Measurements from ENCODE around the gene RAB27A.
"Not testable (repeated sequence)": the region's sequence is repeated elsewhere in the genome, so short reads cannot be mapped to it uniquely, and the experiment has no call there.

Gene RAB27A

DNA sequence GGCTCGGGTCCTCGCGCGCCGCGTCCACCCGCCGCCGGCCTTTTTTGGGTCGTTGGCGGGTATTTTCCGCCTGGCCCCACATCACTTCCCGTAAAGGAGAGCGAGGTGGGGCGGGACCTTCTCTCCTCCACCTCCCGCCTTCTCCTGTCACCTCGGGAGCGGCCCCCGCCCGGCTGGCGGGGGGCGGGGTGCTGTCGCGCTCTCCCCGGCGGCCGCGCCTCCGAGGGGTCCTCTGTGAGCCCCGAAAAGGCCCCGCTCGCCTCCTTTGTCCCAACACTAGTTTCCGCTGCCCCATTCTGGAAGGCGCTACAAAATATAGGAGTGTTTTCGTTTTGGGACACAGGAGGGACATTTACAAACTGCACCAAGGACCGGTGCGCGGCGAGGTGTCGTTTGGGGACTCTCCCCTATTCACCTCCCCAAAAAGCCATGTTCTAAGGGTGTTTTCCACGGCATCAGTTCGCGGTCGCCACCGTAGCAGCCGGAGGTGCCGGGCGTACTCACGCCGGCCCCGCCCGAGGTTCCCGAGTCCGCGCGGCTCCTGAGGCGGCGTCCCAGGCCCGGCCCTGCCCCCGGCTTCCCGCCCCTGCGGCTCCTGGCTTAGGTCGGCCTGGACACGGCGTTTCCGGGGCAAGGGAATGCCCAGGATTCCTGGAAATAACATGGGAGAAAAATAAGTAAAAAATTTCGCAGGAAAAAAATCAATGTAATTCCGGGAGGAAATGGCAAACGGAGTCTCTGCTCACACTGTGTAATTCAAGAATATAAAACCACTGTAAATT lies at the start of gene RAB27A:
RAB27A (minus strand) TSS at position 68 of the 782 bp plus-strand sequence. CDS start 54,879 bp downstream, outside the sequence.
- peak; percentile 84 for DNase-seq

DNA sequence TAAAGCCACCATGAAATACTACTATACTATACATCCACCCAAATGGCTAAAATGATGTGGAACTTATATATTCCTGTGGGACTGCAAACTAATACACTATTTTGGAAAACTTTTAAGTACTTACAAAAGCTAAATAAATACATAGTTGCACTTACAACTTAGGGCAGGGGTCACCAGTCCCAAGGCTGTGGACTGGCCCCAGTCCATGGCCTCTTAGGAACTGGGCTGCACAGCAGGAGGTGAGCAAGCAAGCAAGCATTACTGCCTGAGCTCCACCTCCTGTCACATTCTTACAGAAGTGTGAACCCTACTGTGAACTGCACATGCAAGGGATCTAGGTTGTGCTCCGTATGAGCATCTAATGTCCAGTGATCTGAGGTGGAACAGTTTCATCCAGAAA lies 47.5 kb upstream of the RAB27A start:
- DNase-seq: no peak

DNA sequence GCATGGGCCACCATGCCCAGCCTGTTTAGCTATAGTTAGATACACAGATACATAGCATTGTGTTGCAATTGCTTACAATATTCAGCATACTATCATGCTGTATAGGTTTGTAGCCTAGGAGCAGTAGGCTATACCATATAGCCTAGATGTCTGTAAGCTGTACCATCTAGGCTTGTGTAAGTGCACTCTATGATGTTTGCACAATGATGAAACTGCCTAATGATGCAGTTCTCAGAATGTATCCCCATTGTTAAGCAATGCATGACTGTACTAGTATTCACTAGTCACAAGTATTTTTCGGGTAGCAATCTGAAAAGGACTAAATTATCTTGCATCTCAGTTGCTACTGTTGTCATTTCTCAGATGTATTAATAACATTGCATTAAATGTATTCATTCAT lies 45.4 kb upstream of the RAB27A start:
- DNase-seq: no peak

DNA sequence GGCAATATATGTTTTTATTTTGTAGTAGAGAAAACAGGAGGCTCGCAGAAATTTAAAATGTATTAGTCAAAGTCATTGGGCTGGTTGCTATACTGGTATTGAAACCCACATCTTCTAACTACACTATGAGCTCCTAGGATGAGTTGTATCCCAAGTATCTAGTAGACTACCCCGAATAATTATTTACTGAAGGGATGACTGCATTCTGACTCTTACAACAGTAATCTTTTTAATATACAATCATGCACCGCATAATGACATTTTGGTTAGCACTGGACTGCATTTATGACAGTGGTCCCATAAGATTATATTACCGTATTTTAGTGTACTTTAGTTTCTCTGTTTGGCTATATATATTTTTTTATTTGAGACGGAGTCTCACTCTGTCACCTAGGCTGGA lies 44.8 kb upstream of the RAB27A start:
- no peak for DNase-seq

DNA sequence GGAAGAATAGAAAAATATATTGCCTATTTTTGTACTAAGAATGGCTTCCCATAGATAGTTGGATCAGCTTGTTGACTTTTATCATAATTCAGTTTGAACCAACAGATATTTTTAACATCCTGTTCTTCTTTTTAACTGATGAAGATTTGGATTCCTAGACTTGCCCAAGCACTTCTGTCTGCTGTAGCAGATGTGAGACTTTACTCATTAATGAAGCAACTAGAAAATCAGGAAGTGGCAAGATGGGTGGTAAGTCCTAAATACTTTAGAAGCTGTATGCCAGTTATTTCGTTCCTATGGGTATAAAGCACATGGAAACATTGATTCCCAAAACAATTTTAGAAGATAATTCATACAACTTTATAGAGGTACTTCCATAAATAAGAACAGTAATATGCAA lies 37.8 kb upstream of the RAB27A start:
- DNase-seq: no peak

DNA sequence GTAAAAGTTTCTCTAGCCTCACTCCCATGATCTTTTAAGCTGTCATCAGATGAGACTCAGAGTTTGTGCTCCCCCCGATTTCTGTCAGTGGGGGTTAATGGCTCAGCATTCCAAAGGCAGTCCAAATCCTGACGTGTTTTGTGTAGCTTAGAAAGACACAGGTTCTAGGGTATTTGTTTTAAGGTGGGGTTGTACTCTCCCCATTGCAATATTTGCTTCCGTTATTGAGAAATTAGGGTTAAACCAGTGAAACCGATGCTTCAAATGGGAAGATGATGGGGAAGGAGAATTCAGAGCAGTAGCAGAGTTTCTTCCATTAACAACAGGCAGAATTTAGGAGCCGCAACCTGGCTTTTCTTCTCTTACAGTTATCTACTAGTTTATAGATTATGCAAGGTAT lies 32.9 kb upstream of the RAB27A start:
- no peak for DNase-seq

DNA sequence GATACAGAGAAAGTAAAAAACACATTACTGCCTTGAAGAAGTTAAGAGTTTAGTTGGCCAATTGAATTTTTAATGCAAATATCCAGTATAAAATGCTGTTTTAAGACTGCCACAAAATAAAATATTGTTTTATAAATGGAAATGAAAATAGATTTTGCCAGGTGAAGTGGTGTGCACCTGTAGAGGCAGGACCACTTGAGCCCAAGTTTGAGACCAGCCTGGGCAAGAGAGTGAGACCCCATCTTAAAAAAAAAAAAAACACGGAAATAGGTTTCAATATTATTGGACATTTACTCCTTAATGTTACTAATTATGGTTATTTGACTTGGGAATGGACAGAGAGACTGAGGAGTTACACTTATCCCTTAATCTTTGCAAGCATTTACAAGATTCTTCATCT lies 31.4 kb upstream of the RAB27A start:
- no peak for DNase-seq

DNA sequence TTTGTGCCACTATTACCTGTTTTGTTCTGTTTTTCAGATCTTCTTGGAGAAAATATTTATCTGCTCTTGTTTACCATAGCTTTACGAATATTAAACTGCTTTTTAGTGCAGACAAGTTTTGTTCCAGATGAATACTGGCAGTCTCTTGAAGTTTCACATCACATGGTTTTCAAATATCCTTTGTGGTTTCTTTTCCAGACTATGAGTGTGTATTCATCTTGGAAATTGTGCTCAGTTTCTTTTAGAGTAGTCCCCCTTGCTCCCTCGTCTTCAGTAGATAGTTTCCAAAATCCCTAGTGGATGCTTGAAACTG lies 30.6 kb upstream of the RAB27A start:
- no peak for DNase-seq

DNA sequence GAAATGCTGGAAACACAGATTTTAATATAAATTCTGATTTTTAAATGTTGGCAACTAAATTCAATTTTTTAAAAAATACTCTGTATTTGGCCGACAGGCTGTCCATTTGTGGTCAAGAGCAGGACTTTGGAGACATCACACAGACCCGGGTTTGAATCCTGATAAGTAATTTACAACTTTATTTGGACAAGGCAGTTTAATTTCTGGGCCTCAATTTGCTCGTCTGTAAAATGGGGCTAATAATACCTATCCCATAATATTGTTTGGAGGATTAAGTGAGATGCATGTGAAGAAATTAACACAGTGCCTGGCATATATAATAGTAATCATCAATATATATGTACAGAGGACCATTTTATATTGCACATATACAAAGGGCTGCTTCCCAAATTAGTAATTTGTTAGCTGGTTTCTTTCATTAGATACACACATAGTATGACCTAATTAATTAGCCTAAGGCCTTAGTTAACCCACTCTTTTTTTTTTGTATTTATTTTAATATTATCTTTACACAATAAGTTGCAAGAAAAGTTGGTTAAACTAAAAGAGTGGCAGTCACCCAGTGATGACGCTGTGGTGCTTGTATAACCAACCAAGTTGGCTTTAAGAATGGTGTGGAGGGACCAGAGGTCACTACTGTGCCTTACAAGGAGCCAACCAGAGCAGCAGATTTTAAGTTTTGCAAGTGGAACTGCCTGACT lies 30.1 kb upstream of the RAB27A start:
- DNase-seq: no peak

DNA sequence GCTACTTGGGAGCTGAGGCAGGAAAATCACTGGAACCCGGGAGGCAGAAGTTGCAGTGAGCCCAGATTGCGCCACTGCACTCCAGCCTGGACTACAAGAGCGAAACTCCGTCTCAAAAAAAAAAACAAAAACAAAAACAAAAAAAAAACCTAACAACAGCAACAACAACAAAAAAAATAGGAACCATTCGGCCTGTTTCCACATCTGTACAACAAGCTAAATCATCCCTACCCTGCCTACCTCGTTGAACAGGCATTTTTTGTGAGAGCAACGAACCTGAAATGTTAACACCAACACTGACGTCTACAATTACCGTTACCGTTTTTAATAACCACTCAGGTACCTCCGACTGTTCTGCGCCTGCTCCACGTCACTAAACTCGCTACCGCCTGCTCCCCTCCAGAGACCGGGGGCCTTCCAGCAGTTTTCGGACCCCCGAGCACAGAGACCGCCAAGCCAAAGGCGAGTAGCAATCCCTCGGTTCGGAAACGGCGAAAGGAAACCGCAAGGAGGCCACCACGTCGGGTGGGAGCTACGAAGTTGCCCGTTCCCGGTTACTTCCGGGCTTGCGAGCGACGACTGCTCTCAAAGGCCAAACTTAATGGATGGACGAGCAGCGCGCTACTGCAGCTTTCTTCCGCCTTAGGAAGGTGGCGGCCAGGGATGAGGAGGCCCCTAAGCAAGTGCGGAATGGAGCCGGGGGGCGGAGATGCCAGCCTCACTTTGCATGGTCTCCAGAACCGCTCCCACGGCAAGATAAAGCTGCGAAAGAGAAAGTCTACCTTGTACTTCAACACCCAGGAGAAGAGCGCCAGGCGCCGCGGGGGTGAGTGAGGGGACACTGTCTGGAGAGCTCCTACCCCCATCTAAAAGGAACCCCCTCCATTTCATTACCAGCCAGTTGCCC lies 29.2 kb upstream of the RAB27A start, which contains the start of the genes PIGB and PIGBOS1:
PIGB (plus strand) TSS at position 635 of the 907 bp plus-strand sequence; CDS start at position 664, 29 bp downstream.
PIGBOS1 (minus strand) TSS at position 536 of the 907 bp plus-strand sequence. CDS start 1,331 bp downstream, outside the sequence.
- DNase-seq: peak; percentile 79

DNA sequence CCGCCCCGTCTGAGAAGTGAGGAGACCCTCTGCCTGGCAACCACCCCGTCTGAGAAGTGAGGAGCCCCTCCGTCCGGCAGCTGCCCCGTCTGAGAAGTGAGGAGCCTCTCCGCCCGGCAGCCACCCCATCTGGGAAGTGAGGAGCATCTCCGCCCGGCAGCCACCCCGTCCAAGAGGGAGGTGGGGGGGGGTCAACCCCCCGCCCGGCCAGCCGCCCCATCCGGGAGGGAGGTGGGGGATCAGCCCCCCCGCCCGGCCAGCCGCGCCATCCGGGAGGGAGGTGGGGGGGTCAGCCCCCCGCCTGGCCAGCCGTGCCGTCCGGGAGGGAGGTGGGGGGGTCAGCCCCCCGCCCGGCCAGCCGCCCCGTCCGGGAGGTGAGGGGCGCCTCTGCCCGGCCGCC lies 13.2 kb upstream of the RAB27A start:
- not testable (repeated sequence) for DNase-seq

DNA sequence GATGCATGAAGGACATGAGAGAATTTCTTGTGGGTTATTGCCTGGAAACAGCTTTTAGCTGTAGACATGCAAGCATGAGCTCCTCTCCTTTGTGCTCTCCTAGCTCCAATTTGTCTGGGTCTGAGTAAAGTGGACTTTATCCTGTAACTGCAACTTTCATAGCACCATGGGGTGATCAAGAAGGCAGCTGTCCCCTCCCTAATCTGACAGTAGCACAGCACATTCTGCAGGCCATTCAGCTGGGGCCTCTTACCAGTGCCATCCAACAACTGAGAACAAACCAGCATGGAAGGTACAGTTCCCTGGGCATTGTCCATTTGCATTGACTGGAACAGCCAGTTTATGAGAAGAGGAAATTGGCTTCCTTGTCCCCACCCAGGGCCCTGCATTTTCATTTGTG lies 7.7 kb upstream of the RAB27A start:
- DNase-seq: no peak

DNA sequence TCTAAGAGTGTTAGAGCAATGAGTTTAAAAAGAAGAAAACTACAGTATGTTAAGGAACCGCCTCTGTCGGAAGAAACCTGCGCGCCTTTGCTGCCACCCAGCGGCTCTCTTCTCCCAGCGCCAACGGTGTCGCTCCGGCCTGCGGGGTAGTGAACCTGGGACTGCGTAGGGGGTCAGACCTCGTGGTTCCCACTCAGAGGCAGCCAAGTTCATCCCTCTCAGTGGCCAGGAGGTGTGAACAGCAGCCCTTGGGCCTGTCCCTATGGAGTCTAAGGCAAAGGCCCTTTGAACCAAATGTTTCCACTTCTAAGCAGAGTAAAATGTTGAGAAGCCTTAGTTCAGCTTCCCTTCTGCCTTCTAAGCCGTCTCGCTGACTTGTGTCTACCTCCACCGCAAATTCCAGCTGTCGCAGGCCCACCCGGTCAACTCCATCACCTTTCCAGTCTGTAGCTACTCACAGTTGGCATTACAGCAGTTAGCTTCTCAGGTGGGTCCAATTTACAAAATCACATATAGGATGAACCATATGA lies 980 bp upstream of the RAB27A start:
- peak; percentile 89 for DNase-seq

DNA sequence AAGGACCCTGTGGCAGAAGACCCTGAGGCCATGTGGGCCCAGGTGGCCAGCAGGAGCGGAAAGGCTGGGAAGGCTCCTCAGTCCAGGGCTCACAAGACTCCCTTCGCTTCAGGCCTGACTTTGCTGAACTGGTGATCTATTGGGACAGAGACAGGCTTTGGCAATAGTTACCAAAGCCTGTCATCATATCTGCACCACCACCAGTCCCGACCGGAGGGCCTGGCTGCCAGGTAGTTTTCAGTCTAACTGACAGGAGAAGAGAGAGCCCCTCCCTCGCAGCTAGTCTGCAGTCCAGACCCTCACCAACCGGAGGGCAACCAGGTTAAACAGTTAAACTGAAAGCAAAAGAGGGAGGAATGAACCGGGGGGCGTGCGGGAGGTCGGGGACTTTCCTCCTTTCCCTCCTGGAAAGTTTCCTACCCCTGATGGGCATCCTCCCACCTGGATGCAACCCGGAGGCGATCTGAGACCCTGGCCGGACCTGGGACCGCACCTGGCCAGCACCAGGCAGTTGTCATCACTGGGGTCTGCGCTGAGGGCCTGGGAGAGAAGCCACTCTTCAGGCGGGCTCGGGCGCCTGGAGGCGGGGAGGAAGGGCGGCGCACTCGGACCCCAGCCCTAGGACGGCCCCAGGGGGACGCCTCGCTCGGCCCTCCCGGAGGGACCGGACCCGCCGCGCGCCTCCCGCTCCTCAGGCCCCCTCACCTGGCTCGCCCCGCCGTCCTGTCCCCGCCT lies 435 bp downstream of the RAB27A start:
- peak; percentile 46 for DNase-seq

DNA sequence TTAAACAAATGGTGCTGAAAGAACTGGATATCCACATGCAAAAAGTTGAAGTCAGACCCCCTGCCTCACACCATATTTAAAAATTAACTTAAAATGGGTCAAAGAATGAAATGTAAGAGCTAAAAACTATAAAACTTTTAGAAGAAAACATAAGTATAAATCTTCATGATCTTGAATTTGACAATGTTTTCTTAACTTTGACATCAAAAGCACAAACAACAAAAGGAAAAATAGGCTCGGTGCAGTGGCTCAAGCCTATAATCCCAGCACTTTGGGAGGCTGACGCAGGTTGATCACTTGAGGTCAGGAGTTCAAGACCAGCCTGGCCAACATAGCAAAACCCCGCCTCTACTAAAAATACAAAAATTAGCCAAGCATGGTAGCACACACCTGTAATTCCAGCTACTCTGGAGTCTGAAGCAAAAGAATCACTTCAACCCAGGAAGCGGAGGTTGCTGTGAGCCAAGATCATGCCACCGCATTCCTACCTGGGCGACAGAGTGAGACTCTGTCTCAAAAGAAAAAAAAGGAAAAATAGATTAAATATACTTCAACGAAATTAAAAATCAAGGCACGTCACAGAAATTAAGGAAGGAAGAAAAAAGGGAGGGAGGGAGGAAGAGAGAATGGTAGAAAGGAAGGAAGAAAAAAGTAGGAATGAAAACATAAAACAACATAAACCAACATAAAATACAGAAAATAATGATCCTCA lies 1.5 kb downstream of the RAB27A start:
- DNase-seq: no peak

DNA sequence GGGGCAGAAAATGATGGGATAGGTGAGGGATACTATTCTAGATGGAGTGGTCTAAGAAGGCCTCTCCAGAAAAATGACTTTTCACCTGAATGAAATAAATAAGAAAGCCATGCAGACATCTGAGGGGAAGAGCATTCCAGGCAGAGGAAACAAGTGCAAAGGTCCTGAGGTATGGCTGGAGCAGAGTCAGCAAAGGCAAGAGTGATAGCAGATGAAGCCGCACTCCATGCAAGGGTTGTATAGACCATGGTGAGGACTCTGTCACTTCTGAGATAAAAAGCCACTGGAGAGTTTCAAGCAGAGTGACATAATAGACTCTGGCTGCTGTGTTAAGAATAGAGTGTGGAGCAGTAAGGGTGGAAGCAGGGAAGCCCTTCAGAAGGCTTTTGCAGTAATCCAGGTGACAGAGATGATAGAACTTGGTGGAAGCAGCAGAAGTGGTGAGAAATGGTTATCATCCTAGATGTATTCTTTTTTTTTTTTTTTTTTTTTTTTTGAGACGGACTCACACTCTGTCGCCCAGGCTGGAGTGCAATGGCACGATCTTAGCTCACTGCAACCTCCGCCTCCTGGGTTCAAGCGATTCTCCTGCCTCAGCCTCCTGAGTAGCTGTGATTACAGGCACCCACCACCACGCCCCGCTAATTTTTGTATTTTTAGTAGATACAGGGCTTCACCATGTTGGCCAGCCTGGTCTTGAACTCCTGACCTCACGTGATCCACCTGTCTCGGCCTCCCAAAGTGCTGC lies 3.0 kb downstream of the RAB27A start:
- DNase-seq: not testable (repeated sequence)

DNA sequence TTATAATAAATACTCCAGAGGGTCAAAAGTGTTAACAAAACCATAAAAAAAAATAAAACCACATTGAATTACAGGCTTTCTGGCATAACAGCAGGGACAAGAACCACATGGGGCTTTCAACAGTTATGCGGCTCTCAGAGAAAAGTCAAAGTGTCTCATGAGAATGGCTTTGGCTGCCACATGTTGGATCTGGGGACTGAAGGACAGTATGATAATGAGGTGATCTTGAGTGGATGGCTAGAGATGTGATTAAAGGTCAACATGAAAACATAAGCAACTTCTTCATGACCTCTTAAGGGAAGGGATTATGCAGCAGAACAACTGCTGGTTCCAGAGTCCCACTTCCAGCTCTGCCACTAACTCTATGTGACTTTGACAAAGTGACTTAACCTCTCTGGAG lies 5.2 kb downstream of the RAB27A start:
- no peak for DNase-seq

DNA sequence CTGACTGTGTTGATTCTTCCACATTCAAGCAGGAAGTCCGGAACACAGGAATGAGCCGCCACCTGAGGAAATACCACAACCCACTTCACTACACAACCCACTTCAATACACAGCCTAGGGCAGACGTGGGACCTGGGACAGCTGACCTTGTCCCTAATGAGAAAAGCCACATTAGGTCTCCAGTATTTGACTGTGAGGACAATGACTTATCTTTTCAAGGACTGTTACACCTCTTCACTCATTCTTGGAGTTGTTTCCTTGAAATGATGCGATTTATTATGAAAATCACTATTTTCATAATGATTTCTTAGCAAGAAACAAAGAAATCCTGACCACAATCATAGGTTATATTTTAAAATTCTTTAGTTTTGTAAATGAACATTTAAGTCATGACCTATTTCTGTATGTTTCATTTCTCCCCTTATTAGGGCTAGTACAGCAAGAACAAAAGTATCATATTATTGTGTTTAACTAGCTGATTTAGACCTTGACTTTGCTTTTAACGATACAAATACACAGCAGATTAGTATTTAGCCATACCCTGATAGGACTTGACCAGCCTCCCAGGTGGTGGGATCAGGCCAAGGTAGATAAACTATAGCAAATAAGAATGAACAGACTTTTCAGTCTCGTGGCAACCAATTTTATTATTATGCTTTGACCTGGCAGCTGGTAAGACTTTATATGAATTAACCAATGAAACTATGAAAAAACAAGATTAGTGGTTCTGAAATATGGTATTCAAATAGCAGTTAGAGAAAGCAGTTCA lies 6.0 kb downstream of the RAB27A start:
- no peak for DNase-seq

DNA sequence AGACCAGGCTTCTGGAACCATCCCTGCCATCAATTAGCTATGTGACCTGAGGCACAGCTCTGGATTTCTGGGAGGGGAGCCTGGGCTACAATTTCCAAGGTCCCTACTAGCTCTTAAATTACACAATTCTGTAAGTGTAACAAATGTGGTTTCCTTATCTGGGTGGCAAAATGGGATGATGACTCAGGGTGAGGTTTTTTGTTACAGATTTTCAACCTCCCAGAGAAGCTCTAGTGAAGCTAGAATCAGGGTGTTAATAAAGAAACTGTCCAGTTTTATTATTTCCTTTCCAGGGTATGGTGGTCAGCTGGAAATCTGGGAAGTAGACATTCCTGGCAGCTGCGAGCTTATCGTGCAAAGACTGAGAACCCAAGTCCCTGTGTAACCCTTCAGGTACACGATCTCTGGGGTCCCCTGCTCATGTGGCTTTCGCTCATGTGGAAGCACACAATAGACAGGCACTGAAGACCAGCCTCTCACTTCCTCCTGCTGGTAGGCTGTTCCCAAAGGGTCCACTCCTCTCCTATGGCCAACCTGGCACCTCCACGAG lies 7.3 kb downstream of the RAB27A start:
- peak; percentile 34 for DNase-seq
